Adrenal gland (tissue), 12 donors: Measurements from ENCODE around the gene TLE2. TPM values are rescaled to one million over a fixed set of nuclear protein-coding genes. Genes with fewer than 3 reads are reported as not detected.

Experiments used
- DNase-seq, 7 donors: peaks; one replicate each; pipeline ENCODE4 v3.0.0-alpha.2; 2019 to 2020
- H3K27ac ChIP-seq, 5 donors: fragments of 200-600 bp; sonication (generic) in 4 of 5; 1 replicate in 3 of 5; 2 replicates in 2 of 5; pipeline versions ENCODE4 v1.5.1 to v1.8.0; 2016 to 2020; ENCODE audit warnings: mild to moderate bottlenecking in 1 of 5
- H3K27me3 ChIP-seq: fragments of 200-600 bp; 2 replicates; pipeline ENCODE4 v1.8.0; 2021
- H3K36me3 ChIP-seq, 2 donors: fragments of 200-600 bp; replicated peaks in 1 of 2; 1 replicate in 1 of 2; 2 replicates in 1 of 2; pipeline versions ENCODE4 v1.5.1 to v1.8.0; 2018 to 2022
- H3K4me1 ChIP-seq, 2 donors: fragments of 200-600 bp; replicated peaks in 1 of 2; 1 replicate in 1 of 2; 2 replicates in 1 of 2; pipeline versions ENCODE4 v1.5.1 to v1.8.0; 2018 to 2021
- H3K4me3 ChIP-seq, 4 donors: fragments of 200-600 bp; sonication (generic) in 3 of 4; one replicate each; pipeline ENCODE4 v1.5.1; 2016 to 2018
- H3K9me3 ChIP-seq, 3 donors: fragments of 200-600 bp; sonication (generic) in 1 of 3; replicated peaks in 1 of 3; 1 replicate in 2 of 3; 2 replicates in 1 of 3; pipeline versions ENCODE4 v1.5.1 to v1.8.0; 2016 to 2021
- CTCF ChIP-seq, 6 experiments: fragments of 450-650 bp in 4 of 6; fragments of 200-600 bp in 2 of 6; sonication (generic) in 1 of 6; IDR thresholded peaks; 1 replicate in 5 of 6; 2 replicates in 1 of 6; pipeline versions ENCODE4 v1.5.1 to v1.8.0; 2016 to 2021; ENCODE audit warnings: antibody characterized with exemption in 6 of 6, mild to moderate bottlenecking in 2 of 6, moderate library complexity in 1 of 6
- POLR2A ChIP-seq, 2 donors: fragments of 450-650 bp; IDR thresholded peaks; one replicate each; pipeline ENCODE4 v1.6.1; 2017; ENCODE audit warnings: antibody characterized with exemption in 2 of 2, mild to moderate bottlenecking in 2 of 2, moderate library complexity in 1 of 2
- WGBS, 4 donors: extraction: QIAGEN DNeasy Blood & Tissue Kit in 2 of 4; methylation state at CpG; one replicate each; pipeline versions ENCODE4 v1.1.5 to v1.1.7; 2013 to 2017; 5-methylcytosine and 5-hydroxymethylcytosine counted together
- intact Hi-C, 2 donors: fragments of 100-400 bp; cut with DNase I; formaldehyde crosslinking; loops; one replicate each; pipeline versions ENCODE4 v1.14.1 to v1.15.0; 2022 to 2023
- polyA plus RNA-seq, 3 donors: library from polyadenylated mRNA; stranded (reverse); fragments of 200-250 nt in 2 of 3; fragments of 350-450 nt in 1 of 3; fragmentation: Illumina TruSeq in 1 of 3; extraction: RNeasy Lipid Tissue Mini Kit (QIAGEN cat#74804) in 1 of 3; gene quantifications; one replicate each; pipeline ENCODE4 v1.2.3, GENCODE V29; 2013 to 2014
- total RNA-seq, 9 donors: library from RNA; depleted of rRNA in 4 of 9; stranded (reverse); fragments of >200 nt in 4 of 9; fragments of 120-200 nt in 1 of 9; fragmentation: NEBNext Ultra II Directional in 1 of 9; extraction: Animal tissue kit (Norgen Biotek cat#: 25700) in 1 of 9; gene quantifications; one replicate each; pipeline versions ENCODE4 v1.1.0 to v1.2.4, GENCODE V29; 2013 to 2023
- donor health status: healthy with polysubstance abuse.
- donor health status: Bipolar disorder and iron deficiency.
- donor health status: DM: yes; HTN: yes; CAD: no.
- donor health status: DM: no; HTN: no; CAD: no.
- donor health status: DM: no; HTN: no; CAD: no.
- donor health status: DM: yes; HTN: yes; CAD: no.

Gene TLE2
- total and polyA plus RNA-seq, 12 donors = 4.0 to 106 (median 57.2) TPM

GRCh38 chr19:2998642-2999041 lies 30.4 kb downstream of the TLE2 start:
- intact Hi-C loops = no loop called here
- Histone ChIP-seq H3K27ac (no peak overlapping the region), H3K36me3 (peaks cover 0 to 11% of the 10 kb centered on the region in 2 donors), H3K27me3 (no peaks in the 10 kb centered on the region), H3K4me3 (no peak overlapping the region), H3K9me3 (no peaks in the 10 kb centered on the region), H3K4me1 (no peaks in the 10 kb centered on the region)
- no peak for TF ChIP-seq CTCF (IDR thresholded peaks at IDR 0.05)
- TF ChIP-seq POLR2A (IDR thresholded peaks at IDR 0.05) = no peak
- no peak for DNase-seq
- WGBS, 4 donors = 83 to 99% (median 91%) methylated on average over 10 to 11 of the region's 11 CpGs

- no peaks in the 10 kb centered on the region for H3K27me3 ChIP-seq
- no peaks in the 10 kb centered on the region for H3K9me3 ChIP-seq
- intact Hi-C loops = no loop called here
- no peak overlapping the region for H3K4me3 ChIP-seq
- WGBS, 4 donors = 78 to 83% (median 80%) methylated on average over 9 to 13 of the region's 13 CpGs
- H3K4me1 ChIP-seq = no peaks in the 10 kb centered on the region
- H3K27ac ChIP-seq = no peak overlapping the region
- TF ChIP-seq POLR2A (IDR thresholded peaks at IDR 0.05) (no peak), CTCF (IDR thresholded peaks at IDR 0.05) (no peak)
- H3K36me3 ChIP-seq = peaks cover 0 to 9% of the 10 kb centered on the region in 2 donors
- DNase-seq = no peak
Measured at GRCh38 chr19:2997720-2998119, 31.4 kb downstream of the TLE2 start.

- intact Hi-C loops = no loop called here
- Histone ChIP-seq H3K9me3 (no peaks in the 10 kb centered on the region), H3K36me3 (no peaks in the 10 kb centered on the region), H3K27me3 (no peaks in the 10 kb centered on the region), H3K4me3 (no peak overlapping the region), H3K27ac (no peak overlapping the region), H3K4me1 (no peaks in the 10 kb centered on the region)
- WGBS, 4 donors = 76 to 87% (median 81%) methylated on average over 11 to 15 of the region's 15 CpGs
- DNase-seq = no peak
- TF ChIP-seq CTCF (IDR thresholded peaks at IDR 0.05) (no peak), POLR2A (IDR thresholded peaks at IDR 0.05) (no peak)
Measured at GRCh38 chr19:2994588-2995131, 34.4 kb downstream of the TLE2 start.

GRCh38 chr19:2993579-2993978 lies 35.5 kb downstream of the TLE2 start:
- intact Hi-C loops = no loop called here

More at GRCh38 chr19:2993579-2993978, 35.5 kb downstream of the TLE2 start:
- H3K36me3 ChIP-seq = no peaks in the 10 kb centered on the region
- 68 to 74% (median 69%) methylated on average over 9 of the region's 9 CpGs; no CpG with 5 or more reads in 1 of the 4 donors for WGBS, 4 donors
- H3K4me3 ChIP-seq = no peak overlapping the region
- no peak for DNase-seq
- no peaks in the 10 kb centered on the region for H3K9me3 ChIP-seq
- no peak for TF ChIP-seq CTCF (IDR thresholded peaks at IDR 0.05)
- no peak for TF ChIP-seq POLR2A (IDR thresholded peaks at IDR 0.05)
- no peaks in the 10 kb centered on the region for H3K27me3 ChIP-seq
- no peak overlapping the region for H3K27ac ChIP-seq
- H3K4me1 ChIP-seq = no peaks in the 10 kb centered on the region
